ENCODE data around the gene DNAJC21.
"Not testable (repeated sequence)": the region's sequence is repeated elsewhere in the genome, so short reads cannot be mapped to it uniquely, and the experiment has no call there.

Gene DNAJC21

GRCh38 chr5:34929134-34929719, at the start of gene DNAJC21:
Gene DNAJC21 (plus strand): TSS chr5:34929559. CDS start chr5:34929820, 261 bp downstream.
- peak; percentile 99 for DNase-seq

- no peak for DNase-seq
These were observed 48.1 kb upstream of the DNAJC21 start for GRCh38 chr5:34881246-34881645.

- no peak for DNase-seq
These were observed 42.8 kb upstream of the DNAJC21 start for GRCh38 chr5:34886392-34887119.

- DNase-seq = no peak
These were observed 40.0 kb upstream of the DNAJC21 start for GRCh38 chr5:34889394-34889793.

- DNase-seq = no peak
These were observed 37.4 kb upstream of the DNAJC21 start for GRCh38 chr5:34891981-34892380.

GRCh38 chr5:34892414-34892813, 36.9 kb upstream of the DNAJC21 start:
- DNase-seq = no peak

- DNase-seq = no peak
These were observed 34.6 kb upstream of the DNAJC21 start for GRCh38 chr5:34894716-34895115.

- no peak for DNase-seq
These were observed 33.5 kb upstream of the DNAJC21 start for GRCh38 chr5:34895641-34896419.

GRCh38 chr5:34897646-34898045, 31.7 kb upstream of the DNAJC21 start:
- no peak for DNase-seq

GRCh38 chr5:34898258-34898895, 31.0 kb upstream of the DNAJC21 start:
- DNase-seq = peak; percentile 75

- DNase-seq = no peak
These were observed 30.3 kb upstream of the DNAJC21 start for GRCh38 chr5:34899066-34899465.

- no peak for DNase-seq
These were observed 28.7 kb upstream of the DNAJC21 start for GRCh38 chr5:34900652-34901051.

- no peak for DNase-seq
These were observed 26.1 kb upstream of the DNAJC21 start for GRCh38 chr5:34903260-34903659.

- peak; percentile 15 for DNase-seq
These were observed 23.8 kb upstream of the DNAJC21 start for GRCh38 chr5:34905564-34905963.

GRCh38 chr5:34913072-34913471, 16.3 kb upstream of the DNAJC21 start:
- no peak for DNase-seq

- DNase-seq = peak; percentile 17
These were observed 14.7 kb upstream of the DNAJC21 start for GRCh38 chr5:34914671-34915138.

- DNase-seq = peak; percentile 99
These were observed 14.1 kb upstream of the DNAJC21 start, which contains the start of the genes BRIX1 and RAD1 for GRCh38 chr5:34915139-34915855. Gene BRIX1 (plus strand): TSS chr5:34915711. CDS start chr5:34915739, 28 bp downstream. Gene RAD1 (minus strand): TSS chr5:34915504. CDS start chr5:34914892, 612 bp downstream.

GRCh38 chr5:34915856-34916192, 13.5 kb upstream of the DNAJC21 start:
- no peak for DNase-seq

- no peak for DNase-seq
These were observed 12.8 kb upstream of the DNAJC21 start for GRCh38 chr5:34916518-34916917.

- DNase-seq = no peak
These were observed 11.3 kb upstream of the DNAJC21 start for GRCh38 chr5:34918025-34918424.

GRCh38 chr5:34919077-34919476, 10.3 kb upstream of the DNAJC21 start:
- DNase-seq = no peak

- not testable (repeated sequence) for DNase-seq
These were observed 6.1 kb upstream of the DNAJC21 start for GRCh38 chr5:34923256-34923655.

All from NCI-H2171 treated with DMSO at 0.1 percent for 48 hours (cell line).